HL-60 (cell line): Measurements from ENCODE around the gene GUCY1A2.

Experiments used
- GABPA ChIP-seq: IDR thresholded peaks from 2 replicates; pipeline ENCODE4 v1.6.1; 2012; ENCODE audit warnings: low read depth
- POLR2AphosphoS5 ChIP-seq: IDR thresholded peaks from 2 replicates; pipeline ENCODE4 v1.6.1; 2012; ENCODE audit warnings: low read depth
- TF ChIP-seq, protein P1 (sequence below): IDR thresholded peaks from one replicate; pipeline ENCODE4 v1.5.1; 2011; ENCODE audit warnings: low read length, control low read depth, inconsistent platforms; ENCODE audit not compliant: insufficient read depth

DNA sequence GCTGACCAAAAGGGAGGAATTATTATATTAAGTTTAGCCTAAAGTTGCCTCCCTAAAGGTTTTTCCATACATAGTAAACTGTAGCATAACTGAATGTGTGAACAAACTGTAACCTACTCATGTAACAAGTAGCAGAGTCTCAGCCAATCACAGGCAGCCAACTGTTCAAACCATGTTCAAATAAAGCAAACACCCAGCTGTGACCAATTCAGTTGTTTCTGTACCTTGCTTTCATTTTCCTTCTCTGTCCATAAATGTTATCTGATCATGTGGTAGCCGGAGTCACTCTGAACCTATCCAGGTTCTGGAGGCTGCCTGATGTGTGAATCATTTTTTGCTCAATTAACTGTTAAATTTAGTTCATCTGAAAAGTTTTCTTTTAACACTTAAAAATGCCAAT is 373.5 kb downstream of the GUCY1A2 start:
- TF ChIP-seq, protein P1, sequence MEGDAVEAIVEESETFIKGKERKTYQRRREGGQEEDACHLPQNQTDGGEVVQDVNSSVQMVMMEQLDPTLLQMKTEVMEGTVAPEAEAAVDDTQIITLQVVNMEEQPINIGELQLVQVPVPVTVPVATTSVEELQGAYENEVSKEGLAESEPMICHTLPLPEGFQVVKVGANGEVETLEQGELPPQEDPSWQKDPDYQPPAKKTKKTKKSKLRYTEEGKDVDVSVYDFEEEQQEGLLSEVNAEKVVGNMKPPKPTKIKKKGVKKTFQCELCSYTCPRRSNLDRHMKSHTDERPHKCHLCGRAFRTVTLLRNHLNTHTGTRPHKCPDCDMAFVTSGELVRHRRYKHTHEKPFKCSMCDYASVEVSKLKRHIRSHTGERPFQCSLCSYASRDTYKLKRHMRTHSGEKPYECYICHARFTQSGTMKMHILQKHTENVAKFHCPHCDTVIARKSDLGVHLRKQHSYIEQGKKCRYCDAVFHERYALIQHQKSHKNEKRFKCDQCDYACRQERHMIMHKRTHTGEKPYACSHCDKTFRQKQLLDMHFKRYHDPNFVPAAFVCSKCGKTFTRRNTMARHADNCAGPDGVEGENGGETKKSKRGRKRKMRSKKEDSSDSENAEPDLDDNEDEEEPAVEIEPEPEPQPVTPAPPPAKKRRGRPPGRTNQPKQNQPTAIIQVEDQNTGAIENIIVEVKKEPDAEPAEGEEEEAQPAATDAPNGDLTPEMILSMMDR, result no peak
- TF ChIP-seq GABPA (no peak), POLR2AphosphoS5 (no peak)
